HepG2 (cell line): ENCODE results near the gene DBNDD1. TPM values are rescaled to one million over a fixed set of nuclear protein-coding genes. Genes with fewer than 3 reads are reported as not detected.

Experiments used
- ATAC-seq: fragments of 200-7000 bp; cut with Tn5 transposase; 3 replicates; pipeline ENCODE4 v1.9.1; 2020; ENCODE audit warnings: mild to moderate bottlenecking, moderate library complexity
- BruUV-seq: library from RNA; stranded (reverse); fragments of 400-500 nt; replicated peaks from 2 replicates; lab custom pipeline; 2021; lab: Mats Ljungman, UMichigan
- CTCF ChIA-PET: fragments of 300-600 bp; formaldehyde crosslinking; extraction: SDS; loops from one replicate; lab custom pipeline; 2021; ENCODE audit warnings: low total read pairs, inconsistent platforms, low intra/inter-chr PET ratio; lab: Yijun Ruan, JAX
- POLR2A ChIA-PET: fragments of 350-600 bp; sonication (Branson Sonifier 250); formaldehyde crosslinking; loops from one replicate; lab custom pipeline; 2020; ENCODE audit warnings: antibody characterized with exemption, inconsistent platforms; lab: Yijun Ruan, JAX
- DNase-seq: peaks from one replicate; pipeline ENCODE4 v3.0.0-alpha.2; 2015; ENCODE audit warnings: low spot score
- FAIRE-seq: peaks from 3 replicates; lab custom pipeline; 2011; peaks lifted over from hg19 to GRCh38; lab: Jason Lieb, UNC
- H2AFZ ChIP-seq: one replicate; pipeline ENCODE4 v1.6.1; 2011; ENCODE audit warnings: low read length, inconsistent platforms
- H3K27ac ChIP-seq: fragments of 300-600 bp; 3 replicates; pipeline ENCODE4 v1.8.0; 2011; ENCODE audit warnings: mixed run types, mild to moderate bottlenecking, mixed read lengths, low read length, inconsistent platforms; ENCODE audit not compliant: insufficient read depth; ENCODE audit errors: extremely low read length
- H3K27me3 ChIP-seq, 2 experiments: fragments of 200-600 bp in 1 of 2; 2 replicates in 1 of 2; 3 replicates in 1 of 2; pipeline versions ENCODE4 v1.6.0 to v1.8.0; 2011; ENCODE audit warnings: low read length in 2 of 2, mild to moderate bottlenecking in 2 of 2, moderate library complexity in 2 of 2, inconsistent platforms in 1 of 2; ENCODE audit not compliant: insufficient read depth in 2 of 2, control insufficient read depth in 1 of 2
- H3K36me3 ChIP-seq, 2 experiments: fragments of 200-600 bp in 1 of 2; replicated peaks in 1 of 2; 2 replicates in 1 of 2; 3 replicates in 1 of 2; pipeline versions ENCODE4 v1.5.1 to v1.8.0; 2011; ENCODE audit warnings: low read length in 2 of 2, inconsistent platforms in 1 of 2; ENCODE audit not compliant: insufficient read depth in 2 of 2, control insufficient read depth in 1 of 2
- H3K4me1 ChIP-seq: 2 replicates; pipeline ENCODE4 v1.5.1; 2012; ENCODE audit warnings: low read length, inconsistent platforms; ENCODE audit not compliant: insufficient read depth
- H3K4me2 ChIP-seq: 2 replicates; pipeline ENCODE4 v1.6.0; 2011; ENCODE audit warnings: low read depth, low read length, inconsistent platforms
- H3K4me3 ChIP-seq, 3 experiments: fragments of 200-600 bp in 1 of 3; sonication (generic), shearing (Covaris generic) in 1 of 3; replicated peaks in 1 of 3; 2 replicates each; pipeline ENCODE4 v1.5.1; 2011 to 2016; ENCODE audit warnings: low read length in 3 of 3, inconsistent platforms in 2 of 3, low read depth in 2 of 3, mild to moderate bottlenecking in 2 of 3, control low read depth in 1 of 3, mixed read lengths in 1 of 3; ENCODE audit not compliant: insufficient read depth in 1 of 3
- H3K79me2 ChIP-seq: one replicate; pipeline ENCODE4 v1.6.1; 2011; ENCODE audit warnings: low read length, inconsistent platforms; ENCODE audit not compliant: insufficient read depth
- H3K9ac ChIP-seq: 2 replicates; pipeline ENCODE4 v1.6.0; 2011; ENCODE audit warnings: mild to moderate bottlenecking, low read depth, low read length, inconsistent platforms; ENCODE audit not compliant: insufficient read depth
- H3K9me3 ChIP-seq: 2 replicates; pipeline ENCODE4 v1.5.1; 2012; ENCODE audit warnings: mild to moderate bottlenecking, low read length
- H4K20me1 ChIP-seq: 2 replicates; pipeline ENCODE4 v1.6.0; 2011; ENCODE audit warnings: inconsistent platforms, mild to moderate bottlenecking, low read length, moderate library complexity; ENCODE audit not compliant: insufficient read depth
- CREB1 ChIP-seq, 2 experiments: fragments of 450-650 bp in 1 of 2; IDR thresholded peaks; 2 replicates each; pipeline ENCODE4 v1.6.1; 2016 to 2017; ENCODE audit warnings: control low read depth in 1 of 2, mild to moderate bottlenecking in 1 of 2, missing compliant biosample characterization in 1 of 2, missing genetic modification characterization in 1 of 2
- HNRNPLL ChIP-seq: fragments of 200-400 bp; formaldehyde crosslinking; IDR thresholded peaks from 2 replicates; pipeline ENCODE4 v1.6.1; 2017; ENCODE audit warnings: mild to moderate bottlenecking, low read depth, low read length; ENCODE audit not compliant: poor library complexity, severe bottlenecking
- RNF2 ChIP-seq: fragments of 450-650 bp; conservative IDR thresholded peaks from 2 replicates; pipeline ENCODE4 v1.6.1; 2016; ENCODE audit warnings: low read depth
- RORA ChIP-seq: sonication (generic); formaldehyde crosslinking; IDR thresholded peaks from 2 replicates; pipeline ENCODE4 v1.5.0; 2020; ENCODE audit warnings: mild to moderate bottlenecking, missing genetic modification reagents, moderate library complexity
- RXRB ChIP-seq: IDR thresholded peaks from 2 replicates; pipeline ENCODE4 v1.6.1; 2016; ENCODE audit warnings: borderline replicate concordance, missing genetic modification reagents, missing compliant biosample characterization
- ZFP82 ChIP-seq: sonication (generic); formaldehyde crosslinking; IDR thresholded peaks from 2 replicates; pipeline ENCODE4 v1.5.1; 2020; ENCODE audit warnings: mild to moderate bottlenecking, missing genetic modification reagents, borderline replicate concordance
- ZNF207 ChIP-seq: fragments of 450-650 bp; IDR thresholded peaks from 2 replicates; pipeline ENCODE4 v1.6.1; 2016; ENCODE audit warnings: antibody characterized with exemption, borderline replicate concordance
- ZNF432 ChIP-seq: sonication (generic); formaldehyde crosslinking; IDR thresholded peaks from 2 replicates; pipeline ENCODE4 v1.5.0; 2020; ENCODE audit warnings: missing genetic modification reagents, mild to moderate bottlenecking, borderline replicate concordance
- WGBS: methylation state at CpG from one replicate; pipeline ENCODE4 v1.1.6; 2017; ENCODE audit warnings: low lambda C conversion rate; 5-methylcytosine and 5-hydroxymethylcytosine counted together
- in situ Hi-C: cut with HindIII; loops from 2 replicates; pipeline ENCODE4 v1.10.0; 2017; ENCODE audit warnings: low pct_unique_long_range_greater_than_20kb; ENCODE audit not compliant: extremely low pct_ligation_motif_present
- intact Hi-C: fragments of 100-400 bp; cut with micrococcal nuclease; formaldehyde crosslinking; loops from one replicate; pipeline ENCODE4 v1.10.0; 2022; ENCODE audit not compliant: unreplicated experiment
- polyA plus RNA-seq, 8 experiments: library from polyadenylated mRNA; depleted of rRNA in 3 of 8; stranded (reverse) in 7 of 8; unstranded in 1 of 8; fragments of >200 nt; fragmentation: Illumina TruSeq in 4 of 8; extraction: Trizol in 4 of 8; gene quantifications; 2 replicates each; pipeline versions ENCODE4 v1.2.1 to v1.2.3, GENCODE V29; 2011 to 2016; ENCODE audit warnings: low read depth in 4 of 8, missing spikeins in 1 of 8, mixed read lengths in 1 of 8; ENCODE audit not compliant: insufficient read depth in 1 of 8
- total RNA-seq, 5 experiments: library from RNA; depleted of rRNA; stranded (reverse); fragments of >200 nt; fragmentation: Illumina TruSeq; extraction: Trizol; gene quantifications; 2 replicates each; pipeline ENCODE4 v1.2.3, GENCODE V29; 2016; ENCODE audit warnings: low read depth in 1 of 5
- TF ChIP-seq, protein P1 (sequence below): fragments of 450-650 bp; IDR thresholded peaks from 2 replicates; pipeline ENCODE4 v1.6.1; 2016
- TF ChIP-seq, protein P2 (sequence below): IDR thresholded peaks from 2 replicates; pipeline ENCODE4 v1.6.1; 2018; ENCODE audit warnings: missing genetic modification reagents, mild to moderate bottlenecking, missing compliant biosample characterization
- TF ChIP-seq, protein P3 (sequence below): IDR thresholded peaks from 2 replicates; pipeline ENCODE4 v1.6.1; 2016; ENCODE audit warnings: control low read depth
- TF ChIP-seq, protein P4 (sequence below): sonication (generic); formaldehyde crosslinking; conservative IDR thresholded peaks from 2 replicates; pipeline ENCODE4 v1.4.0; 2020; ENCODE audit warnings: mild to moderate bottlenecking, missing genetic modification reagents, moderate library complexity
- TF ChIP-seq, protein P5 (sequence below): sonication (generic); formaldehyde crosslinking; IDR thresholded peaks from 2 replicates; pipeline ENCODE4 v1.4.0; 2020; ENCODE audit warnings: mild to moderate bottlenecking, missing genetic modification reagents
- TF ChIP-seq, protein P6 (sequence below): sonication (generic); IDR thresholded peaks from 2 replicates; pipeline ENCODE4 v1.6.1; 2016; ENCODE audit warnings: low read depth, borderline replicate concordance

The DBNDD1 gene
- total and polyA plus RNA-seq, 2 of the 13 experiments (the other 11 are each of a cell fraction or from before 2014, with no cell fraction given), result 17.0 to 40.4 TPM

DNA sequence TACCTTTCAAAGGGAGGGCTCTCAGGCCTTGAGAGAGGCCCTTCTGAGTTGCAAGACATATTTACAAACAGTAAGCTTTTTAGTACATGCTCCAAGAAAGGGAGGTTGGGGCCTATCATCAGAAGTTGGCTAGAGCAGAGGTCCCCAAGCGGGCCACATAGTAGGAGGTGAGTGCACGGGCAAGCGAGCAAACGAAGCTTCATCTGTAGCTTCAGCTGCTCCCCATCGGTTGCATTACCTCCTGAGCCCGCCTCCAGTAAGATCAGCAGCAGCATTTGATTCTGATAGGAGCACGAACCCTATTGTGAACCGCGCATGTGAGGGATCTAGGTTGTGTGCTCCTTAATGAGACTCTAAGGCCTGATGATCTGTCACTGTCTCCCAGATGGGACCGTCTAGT lies 31.7 kb upstream of the DBNDD1 start:
- FAIRE-seq (no peak), DNase-seq (no peak), ATAC-seq (no peak)
- Histone ChIP-seq H3K4me2 (no peak overlapping the region), H3K9me3 (peaks cover 27% of the 10 kb centered on the region), H3K4me1 (peaks cover 41% of the 10 kb centered on the region), H3K36me3 (no peaks in the 10 kb centered on the region), H2AFZ (no peak overlapping the region), H3K27me3 (no peaks in the 10 kb centered on the region), H3K9ac (no peak overlapping the region), H4K20me1 (no peaks in the 10 kb centered on the region), H3K27ac (no peak overlapping the region), H3K79me2 (no peaks in the 10 kb centered on the region), H3K4me3 (no peak overlapping the region)
- WGBS, result 43% methylated on average over 10 of the region's 10 CpGs
- BruUV-seq, result no TSS peak
- ChIA-PET POLR2A (no interaction called here), CTCF (no interaction called here)
- intact Hi-C loops (no loop called here), in situ Hi-C loops (no loop called here)
- TF ChIP-seq ZNF432 (CRISPR knock-in tag) (no peak), ZFP82 (CRISPR knock-in tag) (no peak), ZNF207 (no peak), RORA (CRISPR knock-in tag) (no peak), RXRB (CRISPR knock-in tag) (no peak), CREB1 (IDR thresholded peaks at IDR 0.05) (no peak), CREB1 (CRISPR knock-in tag; IDR thresholded peaks at IDR 0.05) (no peak), HNRNPLL (no peak), RNF2 (no peak)
- TF ChIP-seq, protein P1, sequence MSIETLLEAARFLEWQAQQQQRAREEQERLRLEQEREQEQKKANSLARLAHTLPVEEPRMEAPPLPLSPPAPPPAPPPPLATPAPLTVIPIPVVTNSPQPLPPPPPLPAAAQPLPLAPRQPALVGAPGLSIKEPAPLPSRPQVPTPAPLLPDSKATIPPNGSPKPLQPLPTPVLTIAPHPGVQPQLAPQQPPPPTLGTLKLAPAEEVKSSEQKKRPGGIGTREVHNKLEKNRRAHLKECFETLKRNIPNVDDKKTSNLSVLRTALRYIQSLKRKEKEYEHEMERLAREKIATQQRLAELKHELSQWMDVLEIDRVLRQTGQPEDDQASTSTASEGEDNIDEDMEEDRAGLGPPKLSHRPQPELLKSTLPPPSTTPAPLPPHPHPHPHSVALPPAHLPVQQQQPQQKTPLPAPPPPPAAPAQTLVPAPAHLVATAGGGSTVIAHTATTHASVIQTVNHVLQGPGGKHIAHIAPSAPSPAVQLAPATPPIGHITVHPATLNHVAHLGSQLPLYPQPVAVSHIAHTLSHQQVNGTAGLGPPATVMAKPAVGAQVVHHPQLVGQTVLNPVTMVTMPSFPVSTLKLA, result no peak
- TF ChIP-seq, protein P2, sequence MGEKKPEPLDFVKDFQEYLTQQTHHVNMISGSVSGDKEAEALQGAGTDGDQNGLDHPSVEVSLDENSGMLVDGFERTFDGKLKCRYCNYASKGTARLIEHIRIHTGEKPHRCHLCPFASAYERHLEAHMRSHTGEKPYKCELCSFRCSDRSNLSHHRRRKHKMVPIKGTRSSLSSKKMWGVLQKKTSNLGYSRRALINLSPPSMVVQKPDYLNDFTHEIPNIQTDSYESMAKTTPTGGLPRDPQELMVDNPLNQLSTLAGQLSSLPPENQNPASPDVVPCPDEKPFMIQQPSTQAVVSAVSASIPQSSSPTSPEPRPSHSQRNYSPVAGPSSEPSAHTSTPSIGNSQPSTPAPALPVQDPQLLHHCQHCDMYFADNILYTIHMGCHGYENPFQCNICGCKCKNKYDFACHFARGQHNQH, result no peak
- TF ChIP-seq, protein P3, sequence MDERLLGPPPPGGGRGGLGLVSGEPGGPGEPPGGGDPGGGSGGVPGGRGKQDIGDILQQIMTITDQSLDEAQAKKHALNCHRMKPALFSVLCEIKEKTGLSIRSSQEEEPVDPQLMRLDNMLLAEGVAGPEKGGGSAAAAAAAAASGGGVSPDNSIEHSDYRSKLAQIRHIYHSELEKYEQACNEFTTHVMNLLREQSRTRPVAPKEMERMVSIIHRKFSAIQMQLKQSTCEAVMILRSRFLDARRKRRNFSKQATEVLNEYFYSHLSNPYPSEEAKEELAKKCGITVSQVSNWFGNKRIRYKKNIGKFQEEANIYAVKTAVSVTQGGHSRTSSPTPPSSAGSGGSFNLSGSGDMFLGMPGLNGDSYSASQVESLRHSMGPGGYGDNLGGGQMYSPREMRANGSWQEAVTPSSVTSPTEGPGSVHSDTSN (CRISPR knock-in tag), result no peak
- TF ChIP-seq, protein P4, sequence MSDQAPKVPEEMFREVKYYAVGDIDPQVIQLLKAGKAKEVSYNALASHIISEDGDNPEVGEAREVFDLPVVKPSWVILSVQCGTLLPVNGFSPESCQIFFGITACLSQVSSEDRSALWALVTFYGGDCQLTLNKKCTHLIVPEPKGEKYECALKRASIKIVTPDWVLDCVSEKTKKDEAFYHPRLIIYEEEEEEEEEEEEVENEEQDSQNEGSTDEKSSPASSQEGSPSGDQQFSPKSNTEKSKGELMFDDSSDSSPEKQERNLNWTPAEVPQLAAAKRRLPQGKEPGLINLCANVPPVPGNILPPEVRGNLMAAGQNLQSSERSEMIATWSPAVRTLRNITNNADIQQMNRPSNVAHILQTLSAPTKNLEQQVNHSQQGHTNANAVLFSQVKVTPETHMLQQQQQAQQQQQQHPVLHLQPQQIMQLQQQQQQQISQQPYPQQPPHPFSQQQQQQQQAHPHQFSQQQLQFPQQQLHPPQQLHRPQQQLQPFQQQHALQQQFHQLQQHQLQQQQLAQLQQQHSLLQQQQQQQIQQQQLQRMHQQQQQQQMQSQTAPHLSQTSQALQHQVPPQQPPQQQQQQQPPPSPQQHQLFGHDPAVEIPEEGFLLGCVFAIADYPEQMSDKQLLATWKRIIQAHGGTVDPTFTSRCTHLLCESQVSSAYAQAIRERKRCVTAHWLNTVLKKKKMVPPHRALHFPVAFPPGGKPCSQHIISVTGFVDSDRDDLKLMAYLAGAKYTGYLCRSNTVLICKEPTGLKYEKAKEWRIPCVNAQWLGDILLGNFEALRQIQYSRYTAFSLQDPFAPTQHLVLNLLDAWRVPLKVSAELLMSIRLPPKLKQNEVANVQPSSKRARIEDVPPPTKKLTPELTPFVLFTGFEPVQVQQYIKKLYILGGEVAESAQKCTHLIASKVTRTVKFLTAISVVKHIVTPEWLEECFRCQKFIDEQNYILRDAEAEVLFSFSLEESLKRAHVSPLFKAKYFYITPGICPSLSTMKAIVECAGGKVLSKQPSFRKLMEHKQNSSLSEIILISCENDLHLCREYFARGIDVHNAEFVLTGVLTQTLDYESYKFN (CRISPR knock-in tag), result no peak
- TF ChIP-seq, protein P5, sequence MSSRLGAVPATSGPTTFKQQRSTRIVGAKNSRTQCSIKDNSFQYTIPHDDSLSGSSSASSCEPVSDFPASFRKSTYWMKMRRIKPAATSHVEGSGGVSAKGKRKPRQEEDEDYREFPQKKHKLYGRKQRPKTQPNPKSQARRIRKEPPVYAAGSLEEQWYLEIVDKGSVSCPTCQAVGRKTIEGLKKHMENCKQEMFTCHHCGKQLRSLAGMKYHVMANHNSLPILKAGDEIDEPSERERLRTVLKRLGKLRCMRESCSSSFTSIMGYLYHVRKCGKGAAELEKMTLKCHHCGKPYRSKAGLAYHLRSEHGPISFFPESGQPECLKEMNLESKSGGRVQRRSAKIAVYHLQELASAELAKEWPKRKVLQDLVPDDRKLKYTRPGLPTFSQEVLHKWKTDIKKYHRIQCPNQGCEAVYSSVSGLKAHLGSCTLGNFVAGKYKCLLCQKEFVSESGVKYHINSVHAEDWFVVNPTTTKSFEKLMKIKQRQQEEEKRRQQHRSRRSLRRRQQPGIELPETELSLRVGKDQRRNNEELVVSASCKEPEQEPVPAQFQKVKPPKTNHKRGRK (CRISPR knock-in tag), result no peak
- TF ChIP-seq, protein P6, sequence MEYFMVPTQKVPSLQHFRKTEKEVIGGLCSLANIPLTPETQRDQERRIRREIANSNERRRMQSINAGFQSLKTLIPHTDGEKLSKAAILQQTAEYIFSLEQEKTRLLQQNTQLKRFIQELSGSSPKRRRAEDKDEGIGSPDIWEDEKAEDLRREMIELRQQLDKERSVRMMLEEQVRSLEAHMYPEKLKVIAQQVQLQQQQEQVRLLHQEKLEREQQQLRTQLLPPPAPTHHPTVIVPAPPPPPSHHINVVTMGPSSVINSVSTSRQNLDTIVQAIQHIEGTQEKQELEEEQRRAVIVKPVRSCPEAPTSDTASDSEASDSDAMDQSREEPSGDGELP, result no peak
